ENCODE measurements around the gene CTSW.

Gene CTSW

GRCh38 chr11:65906602-65907001 lies 27.0 kb downstream of the CTSW start:
- peak; percentile 67 for DNase-seq

GRCh38 chr11:65907878-65908277 lies 28.2 kb downstream of the CTSW start:
- no peak for DNase-seq

- DNase-seq: peak; percentile 97
Measured at GRCh38 chr11:65911682-65912568, 32.3 kb downstream of the CTSW start.

DNA sequence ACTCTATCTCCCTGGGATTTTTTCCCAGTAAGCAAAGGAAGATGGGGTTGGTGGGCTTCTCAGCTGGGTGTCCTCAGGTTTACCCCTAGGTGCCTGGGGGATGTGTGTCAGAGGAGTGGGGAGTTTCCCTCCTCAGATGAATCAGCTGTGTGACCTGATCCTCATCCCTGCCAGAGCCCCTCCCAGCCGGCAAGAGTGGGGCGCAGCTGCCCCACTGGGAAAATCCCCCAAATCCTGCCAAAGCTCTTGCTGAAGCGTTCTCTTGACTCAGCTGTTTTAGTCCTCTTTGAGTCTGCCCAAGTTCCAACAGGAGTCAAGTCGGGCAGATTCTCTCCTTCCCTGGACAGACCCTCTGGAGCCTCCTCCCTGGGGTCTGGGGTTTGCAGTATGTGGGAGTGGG lies 33.2 kb downstream of the CTSW start:
- peak; percentile 58 for DNase-seq

- no peak for DNase-seq
Measured at GRCh38 chr11:65915101-65915820, 35.6 kb downstream of the CTSW start.

- peak; percentile 99 for DNase-seq
Measured at GRCh38 chr11:65915821-65916251, 36.2 kb downstream of the CTSW start.

DNA sequence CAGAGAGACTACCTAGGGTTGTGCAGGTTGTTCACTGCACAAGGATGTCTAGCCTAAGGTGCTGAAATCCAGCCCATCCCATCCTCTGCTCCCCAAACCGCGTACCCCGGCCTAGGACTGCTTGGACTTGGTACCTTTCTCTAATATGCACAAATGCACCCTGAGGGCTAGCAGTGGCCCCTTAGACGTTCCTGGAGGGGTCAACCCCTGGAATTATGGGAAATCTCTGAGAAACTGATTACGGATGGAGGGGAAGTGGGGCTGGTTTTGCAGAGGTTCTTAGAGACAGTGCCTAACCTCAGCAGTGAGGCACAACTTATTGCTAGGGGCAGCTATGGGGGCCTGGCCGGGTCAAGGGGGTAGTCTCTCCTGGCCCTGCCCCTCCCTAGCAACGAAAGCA lies 36.8 kb downstream of the CTSW start:
- no peak for DNase-seq

DNA sequence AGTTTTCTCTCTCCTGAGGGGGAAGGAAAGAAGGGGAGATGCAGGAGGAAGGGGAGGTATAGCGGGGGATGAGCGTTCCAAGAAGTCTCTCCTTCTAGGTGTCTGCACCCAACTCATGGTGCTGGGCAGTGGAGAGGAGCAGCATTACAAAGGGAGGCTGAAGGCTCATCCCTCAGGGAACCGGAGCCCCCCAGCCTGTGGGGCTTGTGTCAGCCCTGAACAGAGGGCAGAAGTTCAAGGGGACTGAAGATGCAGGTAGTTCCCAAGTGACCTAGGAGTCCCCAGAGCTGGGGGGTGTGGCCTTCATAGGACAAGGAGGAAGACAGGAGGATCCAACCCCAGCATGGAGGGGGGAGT lies 37.4 kb downstream of the CTSW start:
- DNase-seq: no peak

- DNase-seq: no peak
Measured at GRCh38 chr11:65917434-65918210, 38.0 kb downstream of the CTSW start.

DNA sequence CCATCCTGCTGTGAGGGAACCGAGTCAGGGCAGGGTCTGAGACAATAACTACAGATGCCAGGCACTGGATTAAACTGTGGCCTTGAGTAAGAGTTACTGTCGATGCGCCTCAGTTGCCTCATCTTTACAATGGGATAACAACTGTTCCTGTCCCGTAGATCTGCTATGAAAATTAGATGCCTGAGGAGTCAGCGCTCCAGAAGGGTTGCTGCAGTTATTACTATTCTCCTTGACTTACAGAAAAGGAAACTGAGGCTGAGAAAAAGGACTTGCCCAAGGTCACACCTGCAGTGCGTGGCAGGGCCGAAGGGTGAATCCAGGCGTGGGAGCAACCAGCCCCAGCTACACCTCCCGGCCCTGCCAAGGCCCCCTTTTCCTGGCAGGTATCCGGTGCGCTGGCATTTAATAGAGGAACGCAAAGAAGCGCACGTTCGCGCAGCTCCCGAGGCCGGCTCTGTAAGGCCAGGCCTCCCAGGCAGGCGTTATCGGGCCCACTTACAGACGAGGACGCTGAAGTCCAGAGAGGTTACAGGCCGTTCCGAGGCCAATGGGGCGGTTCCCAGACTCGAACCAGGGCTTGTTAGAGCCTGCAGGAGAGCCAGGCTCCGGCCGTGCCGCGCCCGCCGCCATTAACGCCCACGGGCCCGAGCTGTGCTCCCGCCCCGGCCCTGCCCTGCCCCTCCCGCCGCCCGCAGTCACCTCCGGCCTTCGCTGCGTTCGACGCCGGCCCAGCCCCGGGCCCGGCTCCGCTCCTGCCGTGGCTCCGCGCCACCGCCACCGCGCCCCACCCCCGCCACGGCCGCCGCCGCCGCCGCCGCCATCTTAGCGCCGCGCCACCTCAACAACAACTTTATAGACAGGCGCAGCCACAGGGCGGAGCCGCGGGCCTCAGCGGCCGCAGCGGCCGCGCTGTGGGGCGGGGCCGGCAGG lies 38.8 kb downstream of the CTSW start, which contains the start of gene C11orf68:
C11orf68 (minus strand) TSS at position 852 of the 930 bp plus-strand sequence; CDS start at position 821, 31 bp downstream.
- DNase-seq: no peak

DNA sequence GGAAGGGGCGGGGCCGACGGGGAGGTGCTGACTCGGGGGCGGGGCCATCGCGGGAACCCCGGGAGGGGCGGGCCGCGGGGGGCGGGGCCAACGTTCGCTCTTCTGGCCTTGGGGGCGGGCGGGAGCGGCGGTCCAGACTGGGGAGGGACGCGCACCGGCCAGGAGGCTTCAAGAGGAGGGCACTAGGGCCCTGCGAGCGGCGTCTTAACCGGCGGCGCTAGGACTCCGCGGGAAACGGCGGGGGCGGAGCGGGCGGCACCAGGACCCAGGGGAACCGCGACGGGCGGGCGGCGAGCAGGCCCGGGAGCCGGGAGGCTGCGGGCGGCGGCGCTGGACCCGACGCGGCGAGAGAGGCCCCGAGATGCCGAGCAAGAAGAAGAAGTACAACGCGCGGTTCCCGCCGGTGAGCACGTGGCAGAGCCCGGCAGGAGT lies 39.5 kb downstream of the CTSW start, which contains the start of gene DRAP1:
DRAP1 (plus strand) TSS at position 286 of the 432 bp plus-strand sequence; CDS start at position 362, 76 bp downstream.
- DNase-seq: peak; percentile 98

- DNase-seq: peak; percentile 21
Measured at GRCh38 chr11:65919573-65920371, 40.1 kb downstream of the CTSW start.

DNA sequence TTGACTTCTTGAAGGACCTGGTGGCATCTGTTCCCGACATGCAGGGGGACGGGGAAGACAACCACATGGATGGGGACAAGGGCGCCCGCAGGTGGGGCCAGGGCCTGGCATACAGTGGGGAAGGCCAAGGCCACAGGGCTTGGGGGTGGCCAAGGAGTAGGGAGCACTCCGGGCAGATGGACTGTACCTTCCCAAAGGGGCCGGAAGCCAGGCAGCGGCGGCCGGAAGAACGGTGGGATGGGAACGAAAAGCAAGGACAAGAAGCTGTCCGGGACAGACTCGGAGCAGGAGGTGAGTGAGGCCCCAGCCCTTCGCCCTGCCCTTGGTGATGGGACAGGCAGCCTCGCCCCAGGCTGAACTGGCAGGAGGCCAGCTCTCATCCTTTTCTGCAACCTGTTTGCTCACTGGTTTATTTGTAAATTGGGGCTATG lies 40.8 kb downstream of the CTSW start:
- no peak for DNase-seq

- no peak for DNase-seq
Measured at GRCh38 chr11:65921033-65921555, 41.5 kb downstream of the CTSW start.

- no peak for DNase-seq
Measured at GRCh38 chr11:65921876-65922275, 42.2 kb downstream of the CTSW start.

- DNase-seq: no peak
Measured at GRCh38 chr11:65922565-65922964, 42.9 kb downstream of the CTSW start.

- no peak for DNase-seq
Measured at GRCh38 chr11:65925397-65925796, 45.8 kb downstream of the CTSW start.

- no peak for DNase-seq
Measured at GRCh38 chr11:65927904-65928397, 48.3 kb downstream of the CTSW start.

DNA sequence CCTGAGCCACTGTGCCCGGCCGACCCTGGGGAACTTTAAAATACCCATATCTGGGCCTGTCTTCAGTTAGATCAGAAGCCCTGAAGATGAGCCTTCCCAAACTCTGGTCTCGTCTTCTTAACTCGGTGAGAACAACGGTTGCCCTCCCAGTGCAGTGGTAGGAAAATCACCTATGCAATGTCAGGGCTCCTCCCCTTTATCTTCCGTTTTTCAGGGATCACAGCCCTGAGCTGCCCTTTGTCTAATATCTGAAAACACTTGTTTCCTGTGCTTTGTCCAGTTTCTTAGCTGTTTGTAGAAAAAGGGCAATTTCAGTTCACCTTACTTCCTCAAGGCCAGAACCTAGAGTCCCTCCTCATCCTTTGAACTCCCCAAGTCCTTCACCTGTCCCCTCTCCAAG lies 49.0 kb downstream of the CTSW start:
- no peak for DNase-seq

Data from fibroblast of skin of back (primary cell).